Ishikawa (cell line): Measurements from ENCODE around the gene STAG1.

ENCODE experiments used
- CEBPB ChIP-seq: IDR thresholded peaks from 2 replicates; pipeline ENCODE4 v1.6.1; 2012
- CREB1 ChIP-seq: IDR thresholded peaks from 2 replicates; pipeline ENCODE4 v1.6.1; 2012; ENCODE audit warnings: low read depth
- EGR1 ChIP-seq: IDR thresholded peaks from 2 replicates; pipeline ENCODE4 v1.6.1; 2012
- EP300 ChIP-seq: IDR thresholded peaks from 2 replicates; pipeline ENCODE4 v1.6.1; 2012; ENCODE audit warnings: borderline replicate concordance
- FOXM1 ChIP-seq: IDR thresholded peaks from 2 replicates; pipeline ENCODE4 v1.6.1; 2012; ENCODE audit warnings: low read depth, borderline replicate concordance
- NFIC ChIP-seq: IDR thresholded peaks from 2 replicates; pipeline ENCODE4 v1.6.1; 2012
- RAD21 ChIP-seq: IDR thresholded peaks from 2 replicates; pipeline ENCODE4 v1.6.1; 2012; ENCODE audit warnings: low read depth
- TAF1 ChIP-seq: IDR thresholded peaks from 2 replicates; pipeline ENCODE4 v1.6.1; 2012; ENCODE audit warnings: low read depth, mild to moderate bottlenecking
- TCF12 ChIP-seq: IDR thresholded peaks from 2 replicates; pipeline ENCODE4 v1.6.1; 2012; ENCODE audit warnings: low read depth
- TEAD4 ChIP-seq: IDR thresholded peaks from 2 replicates; pipeline ENCODE4 v1.6.1; 2012
- YY1 ChIP-seq: IDR thresholded peaks from 2 replicates; pipeline ENCODE4 v1.6.1; 2012; ENCODE audit warnings: low read depth
- ZBTB7A ChIP-seq: IDR thresholded peaks from 2 replicates; pipeline ENCODE4 v1.6.1; 2012; ENCODE audit warnings: low read depth
- TF ChIP-seq, protein P1 (sequence below): IDR thresholded peaks from 2 replicates; pipeline ENCODE4 v1.6.1; 2012; ENCODE audit warnings: low read depth, mild to moderate bottlenecking
- TF ChIP-seq, protein P2 (sequence below): IDR thresholded peaks from 2 replicates; pipeline ENCODE4 v1.6.1; 2012
- TF ChIP-seq, protein P3 (sequence below): IDR thresholded peaks from 2 replicates; pipeline ENCODE4 v1.6.1; 2012

The STAG1 gene

GRCh38 chr3:136661282-136661681 is 90.9 kb downstream of the STAG1 start:
- TF ChIP-seq FOXM1 (no peak), TEAD4 (no peak), EGR1 (no peak), TCF12 (no peak), RAD21 (no peak)
- TF ChIP-seq, protein P1, sequence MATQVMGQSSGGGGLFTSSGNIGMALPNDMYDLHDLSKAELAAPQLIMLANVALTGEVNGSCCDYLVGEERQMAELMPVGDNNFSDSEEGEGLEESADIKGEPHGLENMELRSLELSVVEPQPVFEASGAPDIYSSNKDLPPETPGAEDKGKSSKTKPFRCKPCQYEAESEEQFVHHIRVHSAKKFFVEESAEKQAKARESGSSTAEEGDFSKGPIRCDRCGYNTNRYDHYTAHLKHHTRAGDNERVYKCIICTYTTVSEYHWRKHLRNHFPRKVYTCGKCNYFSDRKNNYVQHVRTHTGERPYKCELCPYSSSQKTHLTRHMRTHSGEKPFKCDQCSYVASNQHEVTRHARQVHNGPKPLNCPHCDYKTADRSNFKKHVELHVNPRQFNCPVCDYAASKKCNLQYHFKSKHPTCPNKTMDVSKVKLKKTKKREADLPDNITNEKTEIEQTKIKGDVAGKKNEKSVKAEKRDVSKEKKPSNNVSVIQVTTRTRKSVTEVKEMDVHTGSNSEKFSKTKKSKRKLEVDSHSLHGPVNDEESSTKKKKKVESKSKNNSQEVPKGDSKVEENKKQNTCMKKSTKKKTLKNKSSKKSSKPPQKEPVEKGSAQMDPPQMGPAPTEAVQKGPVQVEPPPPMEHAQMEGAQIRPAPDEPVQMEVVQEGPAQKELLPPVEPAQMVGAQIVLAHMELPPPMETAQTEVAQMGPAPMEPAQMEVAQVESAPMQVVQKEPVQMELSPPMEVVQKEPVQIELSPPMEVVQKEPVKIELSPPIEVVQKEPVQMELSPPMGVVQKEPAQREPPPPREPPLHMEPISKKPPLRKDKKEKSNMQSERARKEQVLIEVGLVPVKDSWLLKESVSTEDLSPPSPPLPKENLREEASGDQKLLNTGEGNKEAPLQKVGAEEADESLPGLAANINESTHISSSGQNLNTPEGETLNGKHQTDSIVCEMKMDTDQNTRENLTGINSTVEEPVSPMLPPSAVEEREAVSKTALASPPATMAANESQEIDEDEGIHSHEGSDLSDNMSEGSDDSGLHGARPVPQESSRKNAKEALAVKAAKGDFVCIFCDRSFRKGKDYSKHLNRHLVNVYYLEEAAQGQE, result no peak
- TF ChIP-seq, protein P2, sequence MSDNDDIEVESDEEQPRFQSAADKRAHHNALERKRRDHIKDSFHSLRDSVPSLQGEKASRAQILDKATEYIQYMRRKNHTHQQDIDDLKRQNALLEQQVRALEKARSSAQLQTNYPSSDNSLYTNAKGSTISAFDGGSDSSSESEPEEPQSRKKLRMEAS, result no peak

DNA sequence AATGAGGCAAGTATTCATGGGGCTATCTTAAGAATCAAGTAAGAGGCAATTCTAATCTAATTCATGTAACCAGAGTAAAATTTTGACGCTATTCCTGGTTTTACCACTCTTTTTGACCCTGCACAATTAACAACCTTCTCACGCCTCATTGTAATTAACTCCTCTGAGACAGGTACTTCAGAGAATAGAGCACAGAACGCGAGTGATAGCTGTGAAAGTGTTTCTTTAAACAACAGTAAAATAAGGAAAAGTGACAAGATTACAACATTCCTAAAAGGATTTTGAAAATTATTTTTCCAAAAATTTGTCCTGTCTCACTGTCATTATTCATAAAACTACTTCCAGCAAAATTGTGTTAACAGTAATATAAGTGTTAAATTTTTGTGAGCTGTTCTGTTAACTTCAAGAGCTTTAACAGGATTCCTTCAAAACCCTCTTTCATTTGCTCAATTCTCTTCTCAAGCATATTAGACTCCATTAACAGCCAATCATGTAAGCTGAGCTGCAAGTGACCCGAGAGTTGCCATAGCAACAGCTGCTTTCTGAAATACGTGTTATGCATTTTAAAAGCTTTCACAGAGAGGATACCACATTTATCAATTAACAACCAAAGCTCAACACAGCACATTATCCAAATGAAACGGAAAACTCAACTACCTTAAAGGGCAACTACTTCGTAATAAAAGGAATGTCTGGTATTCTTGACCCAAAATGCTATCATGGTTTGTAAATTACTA is 93.1 kb downstream of the STAG1 start:
- TF ChIP-seq NFIC, result no peak
- TF ChIP-seq ZBTB7A, result no peak
- TF ChIP-seq CREB1, result 0 out of 2 replicates have a peak, but pooled peaks have one; percentile 42

GRCh38 chr3:136657526-136657925 is 94.7 kb downstream of the STAG1 start:
- no peak for TF ChIP-seq CEBPB
- no peak for TF ChIP-seq ZBTB7A
- TF ChIP-seq, protein P2, result no peak

DNA sequence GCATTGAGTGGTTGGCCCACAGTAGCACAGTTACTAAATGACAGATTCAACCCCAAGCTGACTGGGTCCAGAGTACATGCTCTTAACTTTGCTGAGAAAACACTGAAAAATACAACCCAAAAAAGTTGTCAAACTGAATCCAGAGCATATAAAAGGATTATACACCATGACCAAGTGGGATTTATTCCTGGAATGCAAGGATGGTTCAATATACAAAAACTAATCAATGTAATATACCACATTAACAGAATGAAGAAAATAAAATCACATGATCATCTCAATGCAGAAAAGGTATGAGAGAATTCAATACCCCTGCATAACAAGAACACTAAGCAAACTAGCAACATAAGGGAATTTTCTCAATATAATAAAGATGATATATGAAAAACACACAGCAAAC is 98.5 kb downstream of the STAG1 start:
- TF ChIP-seq YY1 (no peak), EP300 (no peak), ZBTB7A (no peak)
- TF ChIP-seq, protein P3, sequence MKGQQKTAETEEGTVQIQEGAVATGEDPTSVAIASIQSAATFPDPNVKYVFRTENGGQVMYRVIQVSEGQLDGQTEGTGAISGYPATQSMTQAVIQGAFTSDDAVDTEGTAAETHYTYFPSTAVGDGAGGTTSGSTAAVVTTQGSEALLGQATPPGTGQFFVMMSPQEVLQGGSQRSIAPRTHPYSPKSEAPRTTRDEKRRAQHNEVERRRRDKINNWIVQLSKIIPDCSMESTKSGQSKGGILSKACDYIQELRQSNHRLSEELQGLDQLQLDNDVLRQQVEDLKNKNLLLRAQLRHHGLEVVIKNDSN, result no peak

DNA sequence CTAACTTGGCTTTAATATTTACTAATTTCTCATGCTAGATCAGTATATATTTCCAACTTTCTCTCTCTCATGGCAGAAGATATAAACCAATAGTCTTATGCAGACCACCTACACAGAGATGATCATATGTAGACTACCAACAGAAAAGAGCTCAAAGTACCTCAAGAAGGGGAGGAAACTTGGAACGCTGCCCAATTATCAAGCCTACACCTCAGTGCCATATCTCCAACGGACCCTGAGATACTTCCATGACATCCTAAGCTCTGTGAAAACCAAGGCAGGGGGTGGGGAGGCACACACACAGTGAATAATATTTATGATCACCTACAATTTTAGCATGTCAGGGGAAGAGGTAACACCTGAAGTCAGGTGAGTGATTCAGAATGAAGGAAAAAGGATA is 100.6 kb downstream of the STAG1 start:
- no peak for TF ChIP-seq NFIC
- no peak for TF ChIP-seq ZBTB7A
- TF ChIP-seq TEAD4, result no peak
- no peak for TF ChIP-seq EP300
- no peak for TF ChIP-seq CREB1
- TF ChIP-seq TCF12, result no peak
- TF ChIP-seq, protein P3, result no peak

- no peak for TF ChIP-seq CREB1
- TF ChIP-seq, protein P3, result no peak
- TF ChIP-seq, protein P2, result no peak
- no peak for TF ChIP-seq EP300
- no peak for TF ChIP-seq CEBPB
- TF ChIP-seq RAD21, result no peak
- TF ChIP-seq EGR1, result no peak
- no peak for TF ChIP-seq ZBTB7A
- no peak for TF ChIP-seq NFIC
- no peak for TF ChIP-seq YY1
- TF ChIP-seq, protein P1, result no peak
- no peak for TF ChIP-seq TEAD4
- no peak for TF ChIP-seq TAF1
- TF ChIP-seq TCF12, result no peak
Observed at GRCh38 chr3:136650461-136650860, 101.7 kb downstream of the STAG1 start.
